ENCODE data around the gene ADAM8. TPM values are rescaled to one million over a fixed set of nuclear protein-coding genes. Genes with fewer than 3 reads are reported as not detected.

ADAM8 gene
- total RNA-seq, 1 experiment from 2014 or later: 16.8 TPM

- Histone ChIP-seq H3K27me3 (replicated peaks; ENCODE audit: control insufficient read depth, insufficient read depth, low read length) (no peaks in the 10 kb centered on the region), H3K4me1 (peaks cover 51% of the 10 kb centered on the region), H3K36me3 (ENCODE audit: control insufficient read depth, insufficient read depth, low read length) (peaks cover 11% of the 10 kb centered on the region), H3K9me3 (no peaks in the 10 kb centered on the region), H3K4me3 (ENCODE audit: low read depth, low read length) (no peak overlapping the region)
- CTCF ChIA-PET: interaction anchor here (0.5 to 1.5 kb wide), 3 partner anchors 28 to 490 kb away, joined by 3 to 4 read pairs (median 3); no protein-coding TSS in a partner anchor
- DNase-seq: no peak
- no peak overlapping the region for H3K4me3 Mint-ChIP-seq (ENCODE audit: unreplicated experiment)
- no peaks in the 10 kb centered on the region for H3K9me3 Mint-ChIP-seq (ENCODE audit: unreplicated experiment)
- H3K4me1 Mint-ChIP-seq (ENCODE audit: low read depth, unreplicated experiment): peaks cover 11% of the 10 kb centered on the region
- no TSS peak for BruUV-seq (replicated peaks)
- peaks cover 44% of the 10 kb centered on the region for H3K36me3 Mint-ChIP-seq (ENCODE audit: insufficient read depth, unreplicated experiment)
- H3K27ac Mint-ChIP-seq (ENCODE audit: unreplicated experiment): no peak overlapping the region
- TF ChIP-seq, protein P1, sequence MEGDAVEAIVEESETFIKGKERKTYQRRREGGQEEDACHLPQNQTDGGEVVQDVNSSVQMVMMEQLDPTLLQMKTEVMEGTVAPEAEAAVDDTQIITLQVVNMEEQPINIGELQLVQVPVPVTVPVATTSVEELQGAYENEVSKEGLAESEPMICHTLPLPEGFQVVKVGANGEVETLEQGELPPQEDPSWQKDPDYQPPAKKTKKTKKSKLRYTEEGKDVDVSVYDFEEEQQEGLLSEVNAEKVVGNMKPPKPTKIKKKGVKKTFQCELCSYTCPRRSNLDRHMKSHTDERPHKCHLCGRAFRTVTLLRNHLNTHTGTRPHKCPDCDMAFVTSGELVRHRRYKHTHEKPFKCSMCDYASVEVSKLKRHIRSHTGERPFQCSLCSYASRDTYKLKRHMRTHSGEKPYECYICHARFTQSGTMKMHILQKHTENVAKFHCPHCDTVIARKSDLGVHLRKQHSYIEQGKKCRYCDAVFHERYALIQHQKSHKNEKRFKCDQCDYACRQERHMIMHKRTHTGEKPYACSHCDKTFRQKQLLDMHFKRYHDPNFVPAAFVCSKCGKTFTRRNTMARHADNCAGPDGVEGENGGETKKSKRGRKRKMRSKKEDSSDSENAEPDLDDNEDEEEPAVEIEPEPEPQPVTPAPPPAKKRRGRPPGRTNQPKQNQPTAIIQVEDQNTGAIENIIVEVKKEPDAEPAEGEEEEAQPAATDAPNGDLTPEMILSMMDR (IDR thresholded peaks at IDR 0.05; ENCODE audit: insufficient read depth in 1 of 2, low read depth in 1 of 2, low read length in 1 of 2, severe bottlenecking in 1 of 2, unreplicated experiment in 1 of 2): no peak
- intact Hi-C loops (cut with micrococcal nuclease; ENCODE audit: unreplicated experiment): loop anchor here (2.0 kb wide), 1 partner anchor 23 kb away; no protein-coding TSS in a partner anchor
- H3K27me3 Mint-ChIP-seq (ENCODE audit: insufficient read depth, unreplicated experiment): no peaks in the 10 kb centered on the region
- POLR2A ChIA-PET: no interaction called here
Observed at GRCh38 chr10:133279326-133280226, 2.9 kb upstream of the ADAM8 start.

GRCh38 chr10:133278577-133279265 is 2.1 kb upstream of the ADAM8 start:
- H3K4me1 Mint-ChIP-seq (ENCODE audit: low read depth, unreplicated experiment): peaks cover 11% of the 10 kb centered on the region
- intact Hi-C loops (cut with micrococcal nuclease; ENCODE audit: unreplicated experiment): loop anchor here (1.0 to 2.0 kb wide), 3 partner anchors 22 to 31 kb away; no protein-coding TSS in a partner anchor
- H3K27ac Mint-ChIP-seq (ENCODE audit: unreplicated experiment): peak overlapping the region; percentile 74
- POLR2A ChIA-PET: interaction anchor here (0.6 to 1.1 kb wide), 3 partner anchors 29 to 79 kb away, joined by 3 to 5 read pairs (median 4); partner anchors contain the start of gene FUOM
- CTCF ChIA-PET: interaction anchor here (0.5 to 1.5 kb wide), 8 partner anchors 8 to 489 kb away, joined by 3 to 7 read pairs (median 4); no protein-coding TSS in a partner anchor
- BruUV-seq (replicated peaks): no TSS peak
- no peaks in the 10 kb centered on the region for H3K9me3 Mint-ChIP-seq (ENCODE audit: unreplicated experiment)
- Histone ChIP-seq H3K4me3 (ENCODE audit: low read depth, low read length) (no peak overlapping the region), H3K4me1 (peaks cover 53% of the 10 kb centered on the region), H3K9me3 (no peaks in the 10 kb centered on the region), H3K27me3 (replicated peaks; ENCODE audit: control insufficient read depth, insufficient read depth, low read length) (no peaks in the 10 kb centered on the region), H3K36me3 (ENCODE audit: control insufficient read depth, insufficient read depth, low read length) (peaks cover 7% of the 10 kb centered on the region)
- TF ChIP-seq, protein P1 (IDR thresholded peaks at IDR 0.05; ENCODE audit: insufficient read depth in 1 of 2, low read depth in 1 of 2, low read length in 1 of 2, severe bottlenecking in 1 of 2, unreplicated experiment in 1 of 2): no peak
- H3K27me3 Mint-ChIP-seq (ENCODE audit: insufficient read depth, unreplicated experiment): no peaks in the 10 kb centered on the region
- H3K4me3 Mint-ChIP-seq (ENCODE audit: unreplicated experiment): peak overlapping the region; percentile 33
- H3K36me3 Mint-ChIP-seq (ENCODE audit: insufficient read depth, unreplicated experiment): peaks cover 37% of the 10 kb centered on the region
- peak; percentile 80 to 86 for DNase-seq
